Calu3 (cell line): ENCODE measurements around the gene SMIM26. TPM values are rescaled to one million over a fixed set of nuclear protein-coding genes. Genes with fewer than 3 reads are reported as not detected.

Source experiments
- BruUV-seq: library from RNA; stranded (reverse); fragments of 400-500 nt; replicated peaks from 2 replicates; lab custom pipeline; 2021; lab: Mats Ljungman, UMichigan
- CTCF ChIA-PET: fragments of 300-600 bp; sonication (Branson Sonifier 250); formaldehyde crosslinking; loops from one replicate; lab custom pipeline; 2022; ENCODE audit warnings: antibody characterized with exemption; lab: Charles Lee
- DNase-seq: peaks from one replicate; pipeline ENCODE4 v3.0.0; 2022
- H3K27ac Mint-ChIP-seq: one replicate; pipeline ENCODE4 v1.8.0; 2022; ENCODE audit warnings: mixed read lengths; ENCODE audit not compliant: unreplicated experiment
- H3K27me3 Mint-ChIP-seq: one replicate; pipeline ENCODE4 v1.8.0; 2022; ENCODE audit warnings: mixed read lengths; ENCODE audit not compliant: unreplicated experiment
- H3K36me3 Mint-ChIP-seq: one replicate; pipeline ENCODE4 v1.8.0; 2022; ENCODE audit warnings: mild to moderate bottlenecking, moderate library complexity, mixed read lengths; ENCODE audit not compliant: insufficient read depth, unreplicated experiment
- H3K4me1 Mint-ChIP-seq: one replicate; pipeline ENCODE4 v1.8.0; 2022; ENCODE audit warnings: mild to moderate bottlenecking, low read depth, mixed read lengths; ENCODE audit not compliant: unreplicated experiment
- H3K4me3 Mint-ChIP-seq: one replicate; pipeline ENCODE4 v1.8.0; 2022; ENCODE audit warnings: mild to moderate bottlenecking, low read depth, moderate library complexity, mixed read lengths; ENCODE audit not compliant: unreplicated experiment
- H3K9me3 Mint-ChIP-seq: one replicate; pipeline ENCODE4 v1.8.0; 2022; ENCODE audit warnings: low read depth, mixed read lengths; ENCODE audit not compliant: unreplicated experiment
- intact Hi-C: fragments of 100-400 bp; cut with micrococcal nuclease; formaldehyde crosslinking; loops from one replicate; pipeline ENCODE4 v1.10.0; 2022; ENCODE audit not compliant: unreplicated experiment
- total RNA-seq: library from RNA; stranded (reverse); gene quantifications from 2 replicates; pipeline ENCODE4 v1.2.3, GENCODE V29; 2022
- TF ChIP-seq, protein P1 (sequence below): fragments of 200-600 bp; IDR thresholded peaks from one replicate; pipeline ENCODE4 v1.8.0; 2022; ENCODE audit warnings: antibody characterized with exemption; ENCODE audit not compliant: unreplicated experiment

SMIM26 gene
- total RNA-seq, 1 experiment from 2014 or later: 17.8 TPM

DNA sequence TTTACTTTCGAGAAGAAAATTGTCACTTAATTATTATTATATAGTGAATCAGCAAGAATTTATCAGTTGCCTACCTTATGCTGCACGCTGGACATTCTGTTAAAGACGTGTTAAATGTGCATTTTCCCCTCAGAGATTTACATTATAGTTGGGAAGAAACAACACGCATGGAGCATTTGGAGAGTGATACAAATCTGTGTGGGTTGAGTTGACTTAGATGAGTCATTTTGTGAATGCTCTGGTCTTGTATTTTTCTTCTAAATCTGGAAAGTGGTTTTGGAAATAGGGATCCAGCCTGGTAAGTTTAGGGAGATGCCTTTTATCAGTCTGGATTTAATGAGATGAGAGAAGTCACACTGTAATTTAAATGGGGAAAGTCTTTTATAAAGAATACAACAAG, 24.0 kb upstream of the SMIM26 start:
- no peak for DNase-seq
- intact Hi-C loops: no loop called here
- Mint-ChIP-seq H3K36me3 (peaks cover 11% of the 10 kb centered on the region), H3K4me3 (no peak overlapping the region), H3K27ac (no peak overlapping the region), H3K9me3 (no peaks in the 10 kb centered on the region), H3K27me3 (no peaks in the 10 kb centered on the region), H3K4me1 (no peaks in the 10 kb centered on the region)
- TF ChIP-seq, protein P1, sequence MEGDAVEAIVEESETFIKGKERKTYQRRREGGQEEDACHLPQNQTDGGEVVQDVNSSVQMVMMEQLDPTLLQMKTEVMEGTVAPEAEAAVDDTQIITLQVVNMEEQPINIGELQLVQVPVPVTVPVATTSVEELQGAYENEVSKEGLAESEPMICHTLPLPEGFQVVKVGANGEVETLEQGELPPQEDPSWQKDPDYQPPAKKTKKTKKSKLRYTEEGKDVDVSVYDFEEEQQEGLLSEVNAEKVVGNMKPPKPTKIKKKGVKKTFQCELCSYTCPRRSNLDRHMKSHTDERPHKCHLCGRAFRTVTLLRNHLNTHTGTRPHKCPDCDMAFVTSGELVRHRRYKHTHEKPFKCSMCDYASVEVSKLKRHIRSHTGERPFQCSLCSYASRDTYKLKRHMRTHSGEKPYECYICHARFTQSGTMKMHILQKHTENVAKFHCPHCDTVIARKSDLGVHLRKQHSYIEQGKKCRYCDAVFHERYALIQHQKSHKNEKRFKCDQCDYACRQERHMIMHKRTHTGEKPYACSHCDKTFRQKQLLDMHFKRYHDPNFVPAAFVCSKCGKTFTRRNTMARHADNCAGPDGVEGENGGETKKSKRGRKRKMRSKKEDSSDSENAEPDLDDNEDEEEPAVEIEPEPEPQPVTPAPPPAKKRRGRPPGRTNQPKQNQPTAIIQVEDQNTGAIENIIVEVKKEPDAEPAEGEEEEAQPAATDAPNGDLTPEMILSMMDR: no peak
- no TSS peak for BruUV-seq
- CTCF ChIA-PET: interaction anchor here (0.5 kb wide), 1 partner anchor 9 kb away, joined by 3 read pairs; no protein-coding TSS in a partner anchor

DNA sequence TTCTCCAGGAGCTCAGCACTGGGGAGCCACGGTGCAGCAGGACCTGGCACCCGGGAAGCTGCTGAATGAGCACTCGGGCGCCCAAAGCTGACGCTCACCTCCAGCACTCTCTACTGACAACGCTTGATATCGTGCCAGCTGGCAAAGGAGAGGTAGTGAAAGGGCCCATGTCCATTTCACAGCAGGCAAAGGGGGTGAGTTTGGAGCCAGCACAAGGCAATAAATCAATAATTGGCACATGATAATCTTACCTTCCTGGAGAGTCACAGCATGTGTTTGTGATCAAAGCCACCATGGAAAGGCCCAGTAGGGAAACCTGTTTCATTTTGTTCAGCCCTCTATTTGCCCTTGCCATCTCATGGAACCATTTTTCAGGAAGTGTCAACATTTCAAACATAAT, 23.3 kb upstream of the SMIM26 start:
- H3K4me1 Mint-ChIP-seq: no peaks in the 10 kb centered on the region
- intact Hi-C loops: no loop called here
- no peaks in the 10 kb centered on the region for H3K27me3 Mint-ChIP-seq
- H3K27ac Mint-ChIP-seq: no peak overlapping the region
- TF ChIP-seq, protein P1: no peak
- H3K4me3 Mint-ChIP-seq: no peak overlapping the region
- BruUV-seq: no TSS peak
- DNase-seq: peak; percentile 1
- CTCF ChIA-PET: interaction anchor here (0.5 kb wide), 1 partner anchor 9 kb away, joined by 3 read pairs; no protein-coding TSS in a partner anchor
- H3K9me3 Mint-ChIP-seq: no peaks in the 10 kb centered on the region
- H3K36me3 Mint-ChIP-seq: peaks cover 15% of the 10 kb centered on the region

DNA sequence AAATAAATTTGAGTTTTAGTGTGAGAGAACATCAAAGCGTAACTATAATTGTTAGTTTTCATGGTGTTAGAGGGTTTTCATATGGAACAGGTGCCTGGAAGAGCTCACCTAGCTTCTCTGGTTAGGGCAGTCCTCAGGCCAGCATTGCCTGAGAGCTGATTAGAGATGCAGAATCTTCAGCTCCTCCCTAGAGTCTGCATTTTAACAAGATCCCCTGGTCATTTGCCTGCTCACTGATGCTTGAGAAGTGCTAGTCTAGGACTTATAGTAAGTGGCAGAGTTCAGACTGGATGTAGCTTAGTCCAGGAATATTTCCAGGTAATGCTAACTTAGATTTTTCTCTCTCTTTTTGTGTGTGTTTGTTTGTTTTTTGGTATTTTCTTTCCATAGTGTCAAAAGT, 21.7 kb upstream of the SMIM26 start:
- DNase-seq: no peak
- H3K4me1 Mint-ChIP-seq: no peaks in the 10 kb centered on the region
- H3K9me3 Mint-ChIP-seq: no peaks in the 10 kb centered on the region
- TF ChIP-seq, protein P1: no peak
- no peak overlapping the region for H3K4me3 Mint-ChIP-seq
- intact Hi-C loops: no loop called here
- H3K27ac Mint-ChIP-seq: no peak overlapping the region
- no peaks in the 10 kb centered on the region for H3K27me3 Mint-ChIP-seq
- CTCF ChIA-PET: no interaction called here
- peaks cover 13% of the 10 kb centered on the region for H3K36me3 Mint-ChIP-seq
- BruUV-seq: no TSS peak

DNA sequence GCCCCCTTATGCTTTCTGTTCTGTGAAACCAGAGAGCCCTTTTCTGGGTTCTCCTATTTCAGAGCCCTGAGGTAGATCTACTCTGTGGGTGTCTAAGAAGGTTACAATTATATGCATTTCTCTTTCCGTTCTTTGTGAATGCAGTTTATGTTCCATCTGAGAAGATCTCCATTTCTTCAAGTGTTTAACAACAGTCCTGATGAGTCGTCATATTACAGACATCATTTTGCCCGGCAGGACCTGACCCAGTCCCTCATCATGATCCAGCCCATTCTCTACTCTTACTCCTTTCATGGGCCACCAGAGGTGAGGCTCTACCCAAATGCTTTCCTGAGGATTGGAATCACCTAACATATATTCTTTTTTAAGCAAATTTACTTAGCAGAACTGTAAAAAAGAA, 18.8 kb upstream of the SMIM26 start:
- Mint-ChIP-seq H3K9me3 (no peaks in the 10 kb centered on the region), H3K4me3 (no peak overlapping the region), H3K36me3 (peaks cover 17% of the 10 kb centered on the region), H3K27ac (no peak overlapping the region), H3K4me1 (no peaks in the 10 kb centered on the region), H3K27me3 (no peaks in the 10 kb centered on the region)
- intact Hi-C loops: no loop called here
- no peak for DNase-seq
- CTCF ChIA-PET: interaction anchor here (0.7 kb wide), 1 partner anchor 83 kb away, joined by 5 read pairs; no protein-coding TSS in a partner anchor
- no TSS peak for BruUV-seq
- TF ChIP-seq, protein P1: no peak
